ENCODE results near the gene RBM43.

DNA sequence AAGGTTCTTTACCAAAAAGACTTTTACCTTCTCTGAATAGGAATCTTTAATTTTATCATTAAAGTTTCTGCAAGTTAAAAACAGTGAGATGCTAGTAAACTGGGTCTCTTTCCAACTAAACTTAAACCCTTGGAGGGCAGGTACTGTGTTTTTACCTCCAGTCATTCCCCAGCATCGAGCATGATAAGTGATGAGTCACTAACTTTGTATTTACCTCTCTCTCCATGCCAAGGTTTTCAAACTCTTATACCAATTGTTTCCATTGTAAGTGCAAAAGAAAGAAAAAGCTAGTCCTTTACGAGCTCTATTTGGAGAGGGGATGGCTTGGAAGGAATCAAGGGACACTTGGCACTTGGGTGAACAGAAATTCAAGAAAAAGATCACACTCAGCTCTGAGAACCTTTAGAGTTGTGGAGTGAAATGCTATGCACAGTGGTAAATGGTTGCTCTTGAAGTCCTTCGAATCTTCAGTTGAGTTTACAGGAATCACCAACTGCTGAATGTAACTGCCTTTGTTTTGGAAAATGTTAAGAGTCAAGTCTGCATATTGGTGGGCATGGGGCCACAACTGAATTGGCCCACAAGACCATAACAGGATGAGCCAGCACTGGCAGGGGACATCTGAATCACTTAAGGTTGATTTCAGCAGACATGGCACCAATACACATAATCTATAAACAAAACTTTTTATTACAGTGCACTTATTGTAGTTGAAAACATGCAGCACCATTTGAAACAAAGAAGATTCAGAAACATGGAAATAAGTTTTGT, 8.3 kb upstream of the RBM43 start:
- TF ChIP-seq, protein P1, sequence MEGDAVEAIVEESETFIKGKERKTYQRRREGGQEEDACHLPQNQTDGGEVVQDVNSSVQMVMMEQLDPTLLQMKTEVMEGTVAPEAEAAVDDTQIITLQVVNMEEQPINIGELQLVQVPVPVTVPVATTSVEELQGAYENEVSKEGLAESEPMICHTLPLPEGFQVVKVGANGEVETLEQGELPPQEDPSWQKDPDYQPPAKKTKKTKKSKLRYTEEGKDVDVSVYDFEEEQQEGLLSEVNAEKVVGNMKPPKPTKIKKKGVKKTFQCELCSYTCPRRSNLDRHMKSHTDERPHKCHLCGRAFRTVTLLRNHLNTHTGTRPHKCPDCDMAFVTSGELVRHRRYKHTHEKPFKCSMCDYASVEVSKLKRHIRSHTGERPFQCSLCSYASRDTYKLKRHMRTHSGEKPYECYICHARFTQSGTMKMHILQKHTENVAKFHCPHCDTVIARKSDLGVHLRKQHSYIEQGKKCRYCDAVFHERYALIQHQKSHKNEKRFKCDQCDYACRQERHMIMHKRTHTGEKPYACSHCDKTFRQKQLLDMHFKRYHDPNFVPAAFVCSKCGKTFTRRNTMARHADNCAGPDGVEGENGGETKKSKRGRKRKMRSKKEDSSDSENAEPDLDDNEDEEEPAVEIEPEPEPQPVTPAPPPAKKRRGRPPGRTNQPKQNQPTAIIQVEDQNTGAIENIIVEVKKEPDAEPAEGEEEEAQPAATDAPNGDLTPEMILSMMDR (IDR thresholded peaks at IDR 0.05), result no peak
- no peak for TF ChIP-seq POLR2A (IDR thresholded peaks at IDR 0.05)
